ENCODE results near the gene NUP54. TPM values are rescaled to one million over a fixed set of nuclear protein-coding genes. Genes with fewer than 3 reads are reported as not detected.

Gene NUP54
- total and polyA plus RNA-seq, 2 donors (not counting 1 experiment from before 2014, with no cell fraction given), result 49.3 to 55.5 TPM

- H3K79me2 ChIP-seq (ENCODE audit: control insufficient read depth, insufficient read depth, low read length), result peaks cover 55% of the 10 kb centered on the region
- peaks cover 3% of the 10 kb centered on the region for H3K36me3 ChIP-seq (ENCODE audit: control insufficient read depth, insufficient read depth, low read length)
- TF ChIP-seq CTCF (conservative IDR thresholded peaks at IDR 0.05 in 1 of 2, IDR thresholded peaks at IDR 0.05 in 1 of 2; ENCODE audit: low read depth in 1 of 2, low read length in 2 of 2) (no peak), EZH2 (IDR thresholded peaks at IDR 0.05; ENCODE audit: low read length, missing control alignments) (no peak)
- H3K27ac ChIP-seq (ENCODE audit: insufficient read depth, low read length), result peak overlapping the region; percentile 76
- H3K9me3 ChIP-seq (ENCODE audit: control insufficient read depth, insufficient read depth, low read depth, low read length), result no peaks in the 10 kb centered on the region
- no peaks in the 10 kb centered on the region for H3K27me3 ChIP-seq (ENCODE audit: control insufficient read depth, insufficient read depth, low read length)
- H3K4me2 ChIP-seq (ENCODE audit: extremely low read depth, insufficient read depth, low read length), result peak overlapping the region; percentile 10
- H4K20me1 ChIP-seq (ENCODE audit: control insufficient read depth, extremely low read depth, insufficient read depth, low read length), result no peaks in the 10 kb centered on the region
- H3K9ac ChIP-seq (ENCODE audit: insufficient read depth, low read length), result no peak overlapping the region
- H3K4me3 ChIP-seq (replicated peaks in 1 of 4; ENCODE audit: control extremely low read depth in 1 of 4, insufficient read depth in 1 of 4, low read depth in 3 of 4, low read length in 4 of 4), result no peak overlapping the region
- no peak overlapping the region for H2AFZ ChIP-seq (ENCODE audit: low read length)
- peak in 1 of 2 donors; percentile 62 for DNase-seq (ENCODE audit: low read depth in 2 of 2)
- H3K4me1 ChIP-seq (ENCODE audit: control insufficient read depth, extremely low read depth, insufficient read depth, low read length), result peaks cover 45% of the 10 kb centered on the region
These were observed 47.1 kb upstream of the NUP54 start for GRCh38 chr4:76195326-76195725.

GRCh38 chr4:76194325-76194724, 46.1 kb upstream of the NUP54 start:
- TF ChIP-seq CTCF (conservative IDR thresholded peaks at IDR 0.05 in 1 of 2, IDR thresholded peaks at IDR 0.05 in 1 of 2; ENCODE audit: low read depth in 1 of 2, low read length in 2 of 2) (no peak), EZH2 (IDR thresholded peaks at IDR 0.05; ENCODE audit: low read length, missing control alignments) (no peak)
- H3K27ac ChIP-seq (ENCODE audit: insufficient read depth, low read length), result peak overlapping the region; percentile 76
- H3K4me3 ChIP-seq (replicated peaks in 1 of 4; ENCODE audit: control extremely low read depth in 1 of 4, insufficient read depth in 1 of 4, low read depth in 3 of 4, low read length in 4 of 4), result no peak overlapping the region
- peak overlapping the region; percentile 5 for H3K4me2 ChIP-seq (ENCODE audit: extremely low read depth, insufficient read depth, low read length)
- H3K27me3 ChIP-seq (ENCODE audit: control insufficient read depth, insufficient read depth, low read length), result no peaks in the 10 kb centered on the region
- no peaks in the 10 kb centered on the region for H3K9me3 ChIP-seq (ENCODE audit: control insufficient read depth, insufficient read depth, low read depth, low read length)
- peaks cover 3% of the 10 kb centered on the region for H3K36me3 ChIP-seq (ENCODE audit: control insufficient read depth, insufficient read depth, low read length)
- no peak overlapping the region for H3K9ac ChIP-seq (ENCODE audit: insufficient read depth, low read length)
- peaks cover 39% of the 10 kb centered on the region for H3K4me1 ChIP-seq (ENCODE audit: control insufficient read depth, extremely low read depth, insufficient read depth, low read length)
- peaks cover 46% of the 10 kb centered on the region for H3K79me2 ChIP-seq (ENCODE audit: control insufficient read depth, insufficient read depth, low read length)
- DNase-seq (ENCODE audit: low read depth in 2 of 2), result peak; percentile 91 to 98
- H2AFZ ChIP-seq (ENCODE audit: low read length), result no peak overlapping the region
- no peaks in the 10 kb centered on the region for H4K20me1 ChIP-seq (ENCODE audit: control insufficient read depth, extremely low read depth, insufficient read depth, low read length)

- H3K4me2 ChIP-seq (ENCODE audit: extremely low read depth, insufficient read depth, low read length), result no peak overlapping the region
- no peak overlapping the region for H3K27ac ChIP-seq (ENCODE audit: insufficient read depth, low read length)
- H3K4me3 ChIP-seq (replicated peaks in 1 of 4; ENCODE audit: control extremely low read depth in 1 of 4, insufficient read depth in 1 of 4, low read depth in 3 of 4, low read length in 4 of 4), result no peak overlapping the region
- H3K36me3 ChIP-seq (ENCODE audit: control insufficient read depth, insufficient read depth, low read length), result peaks cover 3% of the 10 kb centered on the region
- peaks cover 49% of the 10 kb centered on the region for H3K79me2 ChIP-seq (ENCODE audit: control insufficient read depth, insufficient read depth, low read length)
- no peaks in the 10 kb centered on the region for H4K20me1 ChIP-seq (ENCODE audit: control insufficient read depth, extremely low read depth, insufficient read depth, low read length)
- TF ChIP-seq EZH2 (IDR thresholded peaks at IDR 0.05; ENCODE audit: low read length, missing control alignments), result no peak
- TF ChIP-seq CTCF (conservative IDR thresholded peaks at IDR 0.05 in 1 of 2, IDR thresholded peaks at IDR 0.05 in 1 of 2; ENCODE audit: low read depth in 1 of 2, low read length in 2 of 2), result no peak
- H3K9me3 ChIP-seq (ENCODE audit: control insufficient read depth, insufficient read depth, low read depth, low read length), result no peaks in the 10 kb centered on the region
- peaks cover 23% of the 10 kb centered on the region for H3K4me1 ChIP-seq (ENCODE audit: control insufficient read depth, extremely low read depth, insufficient read depth, low read length)
- no peak overlapping the region for H3K9ac ChIP-seq (ENCODE audit: insufficient read depth, low read length)
- no peak overlapping the region for H2AFZ ChIP-seq (ENCODE audit: low read length)
- no peak for DNase-seq (ENCODE audit: low read depth in 2 of 2)
- H3K27me3 ChIP-seq (ENCODE audit: control insufficient read depth, insufficient read depth, low read length), result no peaks in the 10 kb centered on the region
These were observed 44.0 kb upstream of the NUP54 start for GRCh38 chr4:76192236-76192635.
